Effector memory CD4-positive, alpha-beta T cell (primary cell): ENCODE measurements around the gene LRRC28.

Experiments
- DNase-seq, 3 donors: peaks; one replicate each; pipeline ENCODE4 v3.0.0-alpha.2; 2020
- H3K27ac ChIP-seq: 2 replicates; pipeline ENCODE4 v1.7.0; 2013; ENCODE audit warnings: mild to moderate bottlenecking, low read length, moderate library complexity; ENCODE audit not compliant: insufficient read depth, poor library complexity, severe bottlenecking
- H3K27me3 ChIP-seq: replicated peaks from 2 replicates; pipeline ENCODE4 v1.7.0; 2013; ENCODE audit warnings: mild to moderate bottlenecking, low read length; ENCODE audit not compliant: insufficient read depth, control insufficient read depth, poor library complexity, severe bottlenecking
- H3K36me3 ChIP-seq: 2 replicates; pipeline ENCODE4 v1.7.0; 2013; ENCODE audit warnings: mild to moderate bottlenecking, low read length, moderate library complexity; ENCODE audit not compliant: control insufficient read depth, insufficient read depth
- H3K4me1 ChIP-seq: 2 replicates; pipeline ENCODE4 v1.7.0; 2013; ENCODE audit warnings: low read length, mild to moderate bottlenecking; ENCODE audit not compliant: control insufficient read depth, insufficient read depth, poor library complexity, severe bottlenecking
- H3K4me3 ChIP-seq: 2 replicates; pipeline ENCODE4 v1.7.0; 2013; ENCODE audit warnings: low read length, low read depth, mild to moderate bottlenecking; ENCODE audit not compliant: insufficient read depth, poor library complexity, severe bottlenecking
- H3K9me3 ChIP-seq: 2 replicates; pipeline ENCODE4 v1.7.0; 2013; ENCODE audit warnings: mild to moderate bottlenecking, low read length, moderate library complexity; ENCODE audit not compliant: control insufficient read depth

Gene LRRC28

GRCh38 chr15:99333413-99333812 lies 82.1 kb downstream of the LRRC28 start:
- no peaks in the 10 kb centered on the region for H3K4me1 ChIP-seq
- H3K4me3 ChIP-seq, result no peak overlapping the region
- H3K9me3 ChIP-seq, result no peaks in the 10 kb centered on the region
- H3K27me3 ChIP-seq, result no peaks in the 10 kb centered on the region
- H3K36me3 ChIP-seq, result no peaks in the 10 kb centered on the region
- H3K27ac ChIP-seq, result no peak overlapping the region
- no peak for DNase-seq

GRCh38 chr15:99333981-99334380 lies 82.7 kb downstream of the LRRC28 start:
- Histone ChIP-seq H3K27me3 (no peaks in the 10 kb centered on the region), H3K9me3 (no peaks in the 10 kb centered on the region), H3K36me3 (no peaks in the 10 kb centered on the region), H3K27ac (no peak overlapping the region), H3K4me3 (no peak overlapping the region), H3K4me1 (no peaks in the 10 kb centered on the region)
- no peak for DNase-seq

- DNase-seq, result no peak
- Histone ChIP-seq H3K27ac (no peak overlapping the region), H3K27me3 (no peaks in the 10 kb centered on the region), H3K4me1 (no peaks in the 10 kb centered on the region), H3K9me3 (no peaks in the 10 kb centered on the region), H3K4me3 (no peak overlapping the region), H3K36me3 (no peaks in the 10 kb centered on the region)
These were observed 84.2 kb downstream of the LRRC28 start for GRCh38 chr15:99335508-99335907.

GRCh38 chr15:99336794-99337193 lies 85.5 kb downstream of the LRRC28 start:
- no peaks in the 10 kb centered on the region for H3K36me3 ChIP-seq
- no peak overlapping the region for H3K27ac ChIP-seq
- no peaks in the 10 kb centered on the region for H3K4me1 ChIP-seq
- no peaks in the 10 kb centered on the region for H3K9me3 ChIP-seq
- H3K27me3 ChIP-seq, result no peaks in the 10 kb centered on the region
- no peak overlapping the region for H3K4me3 ChIP-seq
- no peak for DNase-seq

GRCh38 chr15:99340347-99340746 lies 89.1 kb downstream of the LRRC28 start:
- Histone ChIP-seq H3K27me3 (no peaks in the 10 kb centered on the region), H3K9me3 (no peaks in the 10 kb centered on the region), H3K4me3 (no peak overlapping the region), H3K36me3 (no peaks in the 10 kb centered on the region), H3K27ac (no peak overlapping the region), H3K4me1 (no peaks in the 10 kb centered on the region)
- no peak for DNase-seq

- Histone ChIP-seq H3K4me3 (no peak overlapping the region), H3K27ac (no peak overlapping the region), H3K36me3 (no peaks in the 10 kb centered on the region), H3K4me1 (no peaks in the 10 kb centered on the region), H3K27me3 (no peaks in the 10 kb centered on the region), H3K9me3 (no peaks in the 10 kb centered on the region)
- DNase-seq, result no peak
These were observed 90.5 kb downstream of the LRRC28 start for GRCh38 chr15:99341786-99342185.

- no peak for DNase-seq
- H3K36me3 ChIP-seq, result no peaks in the 10 kb centered on the region
These were observed 91.9 kb downstream of the LRRC28 start for GRCh38 chr15:99343208-99343607.

GRCh38 chr15:99343881-99344551 lies 92.7 kb downstream of the LRRC28 start:
- DNase-seq, result peak; percentile 0 to 5 (median 4)
- H3K4me3 ChIP-seq, result no peak overlapping the region
- H3K36me3 ChIP-seq, result no peaks in the 10 kb centered on the region
- H3K27me3 ChIP-seq, result no peaks in the 10 kb centered on the region
- H3K27ac ChIP-seq, result no peak overlapping the region
- no peaks in the 10 kb centered on the region for H3K4me1 ChIP-seq
- H3K9me3 ChIP-seq, result no peaks in the 10 kb centered on the region

More at GRCh38 chr15:99343208-99343607, 91.9 kb downstream of the LRRC28 start:
- no peaks in the 10 kb centered on the region for H3K27me3 ChIP-seq
- H3K27ac ChIP-seq, result no peak overlapping the region
- no peaks in the 10 kb centered on the region for H3K4me1 ChIP-seq
- H3K9me3 ChIP-seq, result no peaks in the 10 kb centered on the region
- H3K4me3 ChIP-seq, result no peak overlapping the region

- Histone ChIP-seq H3K4me1 (no peaks in the 10 kb centered on the region), H3K27ac (no peak overlapping the region), H3K4me3 (no peak overlapping the region), H3K36me3 (no peaks in the 10 kb centered on the region), H3K9me3 (no peaks in the 10 kb centered on the region), H3K27me3 (no peaks in the 10 kb centered on the region)
- no peak for DNase-seq
These were observed 93.4 kb downstream of the LRRC28 start for GRCh38 chr15:99344639-99345038.

- H3K27me3 ChIP-seq, result no peaks in the 10 kb centered on the region
- H3K9me3 ChIP-seq, result no peaks in the 10 kb centered on the region
- DNase-seq, result no peak
- H3K27ac ChIP-seq, result no peak overlapping the region
- H3K36me3 ChIP-seq, result no peaks in the 10 kb centered on the region
- no peaks in the 10 kb centered on the region for H3K4me1 ChIP-seq
- no peak overlapping the region for H3K4me3 ChIP-seq
These were observed 94.0 kb downstream of the LRRC28 start for GRCh38 chr15:99345242-99345641.
